Adrenal gland (tissue), 19 donors: ENCODE measurements around the gene C16orf54. TPM values are rescaled to one million over a fixed set of nuclear protein-coding genes. Genes with fewer than 3 reads are reported as not detected.
"Not testable (repeated sequence)": the region's sequence is repeated elsewhere in the genome, so short reads cannot be mapped to it uniquely, and the experiment has no call there.

Experiments used
- DNase-seq, 7 donors: peaks; one replicate each; pipeline ENCODE4 v3.0.0-alpha.2; 2019 to 2020
- H3K27ac ChIP-seq, 5 donors: fragments of 200-600 bp; sonication (generic) in 4 of 5; 1 replicate in 3 of 5; 2 replicates in 2 of 5; pipeline versions ENCODE4 v1.5.1 to v1.8.0; 2016 to 2020; ENCODE audit warnings: mild to moderate bottlenecking in 1 of 5
- H3K27me3 ChIP-seq: fragments of 200-600 bp; 2 replicates; pipeline ENCODE4 v1.8.0; 2021
- H3K36me3 ChIP-seq, 2 donors: fragments of 200-600 bp; replicated peaks in 1 of 2; 1 replicate in 1 of 2; 2 replicates in 1 of 2; pipeline versions ENCODE4 v1.5.1 to v1.8.0; 2018 to 2022
- H3K4me1 ChIP-seq, 2 donors: fragments of 200-600 bp; replicated peaks in 1 of 2; 1 replicate in 1 of 2; 2 replicates in 1 of 2; pipeline versions ENCODE4 v1.5.1 to v1.8.0; 2018 to 2021
- H3K4me3 ChIP-seq, 4 donors: fragments of 200-600 bp; sonication (generic) in 3 of 4; one replicate each; pipeline ENCODE4 v1.5.1; 2016 to 2018
- H3K9me3 ChIP-seq, 3 donors: fragments of 200-600 bp; sonication (generic) in 1 of 3; replicated peaks in 1 of 3; 1 replicate in 2 of 3; 2 replicates in 1 of 3; pipeline versions ENCODE4 v1.5.1 to v1.8.0; 2016 to 2021
- POLR2A ChIP-seq, 2 donors: fragments of 450-650 bp; IDR thresholded peaks; one replicate each; pipeline ENCODE4 v1.6.1; 2017; ENCODE audit warnings: antibody characterized with exemption in 2 of 2, mild to moderate bottlenecking in 2 of 2, moderate library complexity in 1 of 2
- WGBS, 4 donors: extraction: QIAGEN DNeasy Blood & Tissue Kit in 2 of 4; methylation state at CpG; one replicate each; pipeline versions ENCODE4 v1.1.5 to v1.1.7; 2013 to 2017; 5-methylcytosine and 5-hydroxymethylcytosine counted together
- intact Hi-C, 2 donors: fragments of 100-400 bp; cut with DNase I; formaldehyde crosslinking; loops; one replicate each; pipeline versions ENCODE4 v1.14.1 to v1.15.0; 2022 to 2023
- long read RNA-seq, 10 donors: library from polyadenylated mRNA in 3 of 10; unstranded in 2 of 10; stranded (forward) in 1 of 10; transcript quantifications; one replicate each; pipeline ENCODE4 v2.0.0 and lab custom pipeline, GENCODE V29; 2021 to 2026
- polyA plus RNA-seq, 3 donors: library from polyadenylated mRNA; stranded (reverse); fragments of 200-250 nt in 2 of 3; fragments of 350-450 nt in 1 of 3; fragmentation: Illumina TruSeq in 1 of 3; extraction: RNeasy Lipid Tissue Mini Kit (QIAGEN cat#74804) in 1 of 3; gene quantifications; one replicate each; pipeline ENCODE4 v1.2.3, GENCODE V29; 2013 to 2014
- total RNA-seq, 9 donors: library from RNA; depleted of rRNA in 4 of 9; stranded (reverse); fragments of >200 nt in 4 of 9; fragments of 120-200 nt in 1 of 9; fragmentation: NEBNext Ultra II Directional in 1 of 9; extraction: Animal tissue kit (Norgen Biotek cat#: 25700) in 1 of 9; gene quantifications; one replicate each; pipeline versions ENCODE4 v1.1.0 to v1.2.4, GENCODE V29; 2013 to 2023
- TF ChIP-seq, protein P1 (sequence below), 6 experiments: fragments of 450-650 bp in 4 of 6; fragments of 200-600 bp in 2 of 6; sonication (generic) in 1 of 6; IDR thresholded peaks; 1 replicate in 5 of 6; 2 replicates in 1 of 6; pipeline versions ENCODE4 v1.5.1 to v1.8.0; 2016 to 2021; ENCODE audit warnings: antibody characterized with exemption in 6 of 6, mild to moderate bottlenecking in 2 of 6, moderate library complexity in 1 of 6
- donor health status: healthy with polysubstance abuse.
- donor health status: Bipolar disorder and iron deficiency.
- donor health status: DM: yes; HTN: yes; CAD: no.
- donor health status: DM: no; HTN: no; CAD: no.
- donor health status: DM: no; HTN: no; CAD: no.
- donor health status: DM: yes; HTN: yes; CAD: no.

C16orf54 gene, protein sequence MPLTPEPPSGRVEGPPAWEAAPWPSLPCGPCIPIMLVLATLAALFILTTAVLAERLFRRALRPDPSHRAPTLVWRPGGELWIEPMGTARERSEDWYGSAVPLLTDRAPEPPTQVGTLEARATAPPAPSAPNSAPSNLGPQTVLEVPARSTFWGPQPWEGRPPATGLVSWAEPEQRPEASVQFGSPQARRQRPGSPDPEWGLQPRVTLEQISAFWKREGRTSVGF
- total RNA-seq (1 to 10 TPM in 4 of 9 donors, under 1 TPM in 5; 0.11 to 1.8 (median 0.97) TPM), polyA plus RNA-seq (under 1 TPM; 0.22 to 0.72 (median 0.61) TPM)
- long read RNA-seq, donor 1 = 0 reads
- long read RNA-seq, donor 2 = 0 reads
- long read RNA-seq, donor 3 = 0 reads
- long read RNA-seq, donor 4, partial matches to known transcripts = 0 of 2 reads
- long read RNA-seq, donor 4, other reads (novel, unspliced or antisense) = 2 of 2 reads
- long read RNA-seq, donor 5 = 0 reads
- long read RNA-seq, donor 6, partial matches to known transcripts = 0 of 1 reads
- long read RNA-seq, donor 6, other reads (novel, unspliced or antisense) = 1 of 1 reads
- long read RNA-seq, donor 7, partial matches to known transcripts = 0 of 1 reads
- long read RNA-seq, donor 7, other reads (novel, unspliced or antisense) = 0 of 1 reads
- long read RNA-seq, donor 8 = 0 reads
- long read RNA-seq, donor 9 = 0 reads
- long read RNA-seq, donor 10 = 0 reads

DNA sequence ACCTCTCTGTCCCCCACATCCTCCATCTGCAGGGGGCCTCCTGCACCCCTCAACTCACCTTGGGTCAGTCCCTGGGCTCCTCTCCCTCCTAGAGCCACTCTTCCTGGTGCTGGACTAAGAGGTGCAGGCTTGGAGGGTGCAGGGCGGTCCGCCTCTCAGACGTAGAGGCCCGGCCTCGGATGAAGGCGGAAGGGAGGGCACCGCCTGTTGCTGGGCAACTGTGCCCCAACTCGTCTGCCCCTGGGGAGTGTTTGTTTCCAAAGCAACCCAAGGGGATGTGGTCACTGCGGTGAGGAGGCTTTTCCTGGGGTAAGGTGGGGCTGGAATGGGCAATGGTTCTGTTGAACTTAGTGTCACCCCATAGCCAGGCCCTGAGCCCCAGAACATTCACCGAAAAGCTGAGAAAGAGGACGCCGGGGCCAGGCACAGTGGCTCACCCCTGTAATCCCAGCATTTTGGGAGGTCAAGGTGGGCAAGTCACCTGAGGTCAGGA is at the start of gene C16orf54:
Gene C16orf54 (minus strand): TSS at position 138 of the 493 bp plus-strand sequence. CDS start 1,039 bp downstream, outside the sequence.
- H3K27ac ChIP-seq = no peak within 1 kb of the TSS
- H3K4me3 ChIP-seq = peak within 1 kb of the TSS in 1 of 4 donors; percentile 34
- intact Hi-C loops = no loop called here
- DNase-seq = peak; percentile 22 to 69 (median 34)
- H3K27me3 ChIP-seq = no peaks in the 10 kb centered on the region
- no peak for TF ChIP-seq POLR2A (IDR thresholded peaks at IDR 0.05)
- TF ChIP-seq, protein P1, sequence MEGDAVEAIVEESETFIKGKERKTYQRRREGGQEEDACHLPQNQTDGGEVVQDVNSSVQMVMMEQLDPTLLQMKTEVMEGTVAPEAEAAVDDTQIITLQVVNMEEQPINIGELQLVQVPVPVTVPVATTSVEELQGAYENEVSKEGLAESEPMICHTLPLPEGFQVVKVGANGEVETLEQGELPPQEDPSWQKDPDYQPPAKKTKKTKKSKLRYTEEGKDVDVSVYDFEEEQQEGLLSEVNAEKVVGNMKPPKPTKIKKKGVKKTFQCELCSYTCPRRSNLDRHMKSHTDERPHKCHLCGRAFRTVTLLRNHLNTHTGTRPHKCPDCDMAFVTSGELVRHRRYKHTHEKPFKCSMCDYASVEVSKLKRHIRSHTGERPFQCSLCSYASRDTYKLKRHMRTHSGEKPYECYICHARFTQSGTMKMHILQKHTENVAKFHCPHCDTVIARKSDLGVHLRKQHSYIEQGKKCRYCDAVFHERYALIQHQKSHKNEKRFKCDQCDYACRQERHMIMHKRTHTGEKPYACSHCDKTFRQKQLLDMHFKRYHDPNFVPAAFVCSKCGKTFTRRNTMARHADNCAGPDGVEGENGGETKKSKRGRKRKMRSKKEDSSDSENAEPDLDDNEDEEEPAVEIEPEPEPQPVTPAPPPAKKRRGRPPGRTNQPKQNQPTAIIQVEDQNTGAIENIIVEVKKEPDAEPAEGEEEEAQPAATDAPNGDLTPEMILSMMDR (IDR thresholded peaks at IDR 0.05) = no peak
- no peaks in the 10 kb centered on the region for H3K36me3 ChIP-seq
- no peaks in the 10 kb centered on the region for H3K9me3 ChIP-seq
- no peaks in the 10 kb centered on the region for H3K4me1 ChIP-seq
- WGBS, 4 donors = 68 to 86% (median 72%) methylated on average over 5 to 12 of the region's 12 CpGs

DNA sequence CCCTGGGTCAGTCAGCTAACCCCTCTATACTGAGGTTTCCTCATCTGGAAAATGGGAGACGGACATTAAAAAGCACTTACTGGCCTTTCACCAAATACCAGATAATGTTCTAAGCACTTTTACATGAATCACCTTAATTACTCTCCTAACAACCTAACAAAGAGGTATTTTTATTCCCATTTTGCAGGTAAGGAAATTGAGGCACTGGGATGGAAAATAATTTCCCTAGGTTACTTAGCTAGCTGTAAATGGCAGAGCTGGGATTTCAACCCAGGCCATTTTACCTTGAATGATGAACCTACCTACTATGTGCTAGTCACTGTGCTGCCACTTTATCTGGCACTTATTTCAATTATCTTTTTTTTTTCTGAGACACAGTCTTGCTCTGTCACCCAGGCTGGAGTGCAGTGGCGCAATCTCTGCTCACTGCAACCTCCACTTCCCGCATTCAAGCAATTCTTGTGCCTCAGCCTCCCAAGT is 48.5 kb upstream of the C16orf54 start:
- Histone ChIP-seq H3K4me3 (no peak overlapping the region), H3K27ac (no peak overlapping the region), H3K9me3 (no peaks in the 10 kb centered on the region), H3K36me3 (peaks cover 0 to 22% of the 10 kb centered on the region in 2 donors), H3K27me3 (no peaks in the 10 kb centered on the region), H3K4me1 (peaks cover 16% of the 10 kb centered on the region in 2 donors)
- TF ChIP-seq, protein P1 (IDR thresholded peaks at IDR 0.05) = no peak
- no peak for TF ChIP-seq POLR2A (IDR thresholded peaks at IDR 0.05)
- DNase-seq = no peak
- 94 to 98% (median 96%) methylated on average over 3 of the region's 3 CpGs for WGBS, 4 donors
- intact Hi-C loops = no loop called here

DNA sequence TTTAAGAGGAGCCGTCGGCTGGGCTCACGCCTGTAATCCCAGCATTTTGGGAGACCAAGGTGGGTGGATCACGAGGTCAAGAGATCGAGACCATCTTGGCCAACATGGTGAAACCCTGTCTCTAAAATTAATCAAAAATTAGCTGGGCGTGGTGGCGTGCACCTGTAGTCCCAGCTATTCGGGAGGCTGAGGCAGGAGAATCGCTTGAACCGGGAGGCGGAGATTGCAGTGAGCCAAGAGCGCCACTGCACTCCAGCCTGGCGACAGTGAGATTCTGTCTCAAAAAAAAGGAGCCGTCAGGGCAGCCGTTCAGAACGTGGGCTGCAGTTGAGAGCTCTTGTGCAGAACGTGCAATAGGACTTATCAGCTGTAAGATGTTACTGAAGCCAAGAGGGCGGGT is 47.4 kb upstream of the C16orf54 start:
- Histone ChIP-seq H3K4me1 (peaks cover 16% of the 10 kb centered on the region in 2 donors), H3K36me3 (peaks cover 0 to 12% of the 10 kb centered on the region in 2 donors)
- intact Hi-C loops, H3K27me3 ChIP-seq, H3K27ac ChIP-seq, H3K9me3 ChIP-seq, DNase-seq, H3K4me3 ChIP-seq: not testable (repeated sequence)
- WGBS, 4 donors = 93 to 94% (median 93%) methylated on average over 18 of the region's 18 CpGs

DNA sequence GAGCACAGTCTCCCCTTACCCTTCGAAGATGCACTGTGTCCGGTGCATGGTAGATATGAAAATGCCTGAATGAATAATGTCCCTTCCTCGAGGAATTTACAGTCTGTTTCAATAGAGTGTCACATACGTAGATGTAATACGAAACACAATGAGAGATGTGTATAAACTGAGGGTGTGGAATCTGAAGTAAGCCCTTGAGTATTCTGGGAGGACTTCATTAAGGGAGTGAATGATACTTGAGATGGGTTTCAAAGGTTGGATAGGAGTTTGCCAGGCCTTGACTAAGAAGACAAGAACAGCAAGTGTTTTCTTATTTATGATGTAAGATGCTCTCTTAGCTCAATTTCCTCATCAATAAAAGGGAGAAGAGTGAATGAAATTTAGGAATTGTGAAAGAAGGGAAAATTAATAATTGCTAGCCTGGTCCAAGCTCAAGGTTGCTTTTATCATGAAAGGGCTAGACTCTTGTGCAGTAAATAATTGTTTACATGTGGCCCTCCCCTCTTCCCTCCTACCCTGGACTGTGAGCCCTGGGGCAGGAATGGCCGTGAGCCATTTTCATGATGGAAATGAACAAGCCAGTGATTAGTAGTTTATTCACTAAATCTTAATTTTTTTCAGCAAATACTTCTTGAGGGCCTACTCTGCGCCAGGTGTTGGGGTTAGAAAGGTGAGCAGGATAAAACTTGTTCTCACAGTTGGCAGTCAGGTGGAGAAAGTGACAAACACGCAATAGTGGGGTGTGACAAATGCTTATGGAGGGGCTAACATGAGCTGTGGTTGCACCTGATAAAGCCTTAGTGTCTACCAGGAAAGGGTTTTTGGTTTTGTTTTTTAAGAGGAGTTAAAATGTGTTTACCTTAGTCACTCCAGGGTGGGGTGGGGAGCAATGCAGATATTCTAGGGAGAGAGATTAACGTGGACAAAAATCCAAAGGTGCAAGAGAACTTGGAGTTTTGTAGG is 46.3 kb upstream of the C16orf54 start:
- Histone ChIP-seq H3K36me3 (peaks cover 0 to 3% of the 10 kb centered on the region in 2 donors), H3K4me3 (no peak overlapping the region), H3K4me1 (peaks cover 16% of the 10 kb centered on the region in 2 donors), H3K9me3 (no peaks in the 10 kb centered on the region), H3K27me3 (no peaks in the 10 kb centered on the region), H3K27ac (no peak overlapping the region)
- DNase-seq = no peak
- intact Hi-C loops = no loop called here
- WGBS, 4 donors = 71 to 78% (median 72%) methylated on average over 9 of the region's 9 CpGs
- TF ChIP-seq, protein P1 (IDR thresholded peaks at IDR 0.05) = no peak
- no peak for TF ChIP-seq POLR2A (IDR thresholded peaks at IDR 0.05)
